Muscle of leg (tissue), 11 donors: ENCODE measurements around the gene AAK1. TPM values are rescaled to one million over a fixed set of nuclear protein-coding genes. Genes with fewer than 3 reads are reported as not detected.

Experiments
- DNase-seq: peaks from one replicate; pipeline ENCODE4 v3.0.0; 2013
- H3K27ac ChIP-seq: one replicate; pipeline ENCODE4 v1.5.1; 2013; ENCODE audit warnings: mild to moderate bottlenecking, low read length, control low read depth
- H3K27me3 ChIP-seq: one replicate; pipeline ENCODE4 v1.6.1; 2013; ENCODE audit warnings: low read length; ENCODE audit not compliant: control insufficient read depth, insufficient read depth
- H3K36me3 ChIP-seq: one replicate; pipeline ENCODE4 v1.6.1; 2013; ENCODE audit warnings: low read length; ENCODE audit not compliant: control insufficient read depth, insufficient read depth
- H3K4me1 ChIP-seq: one replicate; pipeline ENCODE4 v1.6.1; 2013; ENCODE audit warnings: low read length; ENCODE audit not compliant: control insufficient read depth, insufficient read depth
- H3K4me3 ChIP-seq: one replicate; pipeline ENCODE4 v1.5.1; 2013; ENCODE audit warnings: low read length, control low read depth
- H3K9me3 ChIP-seq: replicated peaks from 2 replicates; pipeline ENCODE4 v1.6.1; 2013; ENCODE audit warnings: low read depth, low read length; ENCODE audit not compliant: control insufficient read depth
- WGBS: methylation state at CpG from one replicate; pipeline ENCODE4 v1.1.5; 2013; ENCODE audit warnings: missing lambda C conversion rate; ENCODE audit not compliant: insufficient coverage; 5-methylcytosine and 5-hydroxymethylcytosine counted together
- polyA plus RNA-seq, 8 donors: library from polyadenylated mRNA; unstranded; fragments of 120-200 nt; gene quantifications; one replicate each; pipeline versions ENCODE4 v1.2.1 to v1.2.3, GENCODE V29; 2013; ENCODE audit warnings: inconsistent platforms in 1 of 8, low replicate concordance in 1 of 8; ENCODE audit not compliant: insufficient read length in 8 of 8, insufficient read depth in 1 of 8
- total RNA-seq: library from RNA; stranded (reverse); fragments of 120-200 nt; gene quantifications from one replicate; pipeline ENCODE4 v1.2.4, GENCODE V29; 2013

The AAK1 gene
- total and polyA plus RNA-seq, 9 donors, result 9.3 to 20.6 (median 14.4) TPM

- H3K9me3 ChIP-seq, result no peaks in the 10 kb centered on the region
- no peaks in the 10 kb centered on the region for H3K36me3 ChIP-seq
- no peak overlapping the region for H3K4me3 ChIP-seq
- peaks cover 5% of the 10 kb centered on the region for H3K4me1 ChIP-seq
- H3K27me3 ChIP-seq, result no peaks in the 10 kb centered on the region
- 63% methylated on average over 1 of the region's 1 CpG for WGBS
- no peak overlapping the region for H3K27ac ChIP-seq
- no peak for DNase-seq
Measured at GRCh38 chr2:69604836-69605235, 38.7 kb downstream of the AAK1 start.

DNA sequence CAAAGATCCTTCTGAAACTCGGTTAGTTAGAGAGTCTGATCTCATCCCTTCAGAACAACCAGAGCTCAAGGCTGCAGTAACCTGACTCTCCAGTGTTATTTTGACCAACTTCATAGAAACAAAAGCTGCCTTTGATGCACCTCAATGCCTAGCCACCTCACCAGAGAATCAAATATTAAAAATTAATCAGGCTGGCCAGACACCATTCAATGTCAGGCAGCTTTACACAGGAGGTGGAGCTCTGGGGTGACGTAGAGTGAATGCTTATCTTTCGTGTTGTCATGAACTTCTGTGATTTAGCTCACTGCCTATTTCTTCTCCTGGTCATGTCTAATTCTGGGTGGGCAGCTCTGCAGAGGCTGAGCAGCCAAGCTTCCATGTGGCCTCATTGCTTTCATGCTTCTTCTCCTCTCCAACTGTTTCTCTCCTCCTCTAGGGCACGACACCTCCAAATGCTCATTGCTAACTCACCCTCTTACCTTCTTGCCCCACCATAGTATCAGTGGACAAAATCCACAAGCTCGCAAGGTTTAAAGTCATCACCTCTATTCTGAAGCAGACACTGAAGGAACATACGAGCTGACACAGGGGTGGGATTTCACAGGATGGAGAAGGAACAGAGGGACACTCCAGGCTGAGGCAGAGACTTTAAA lies 39.4 kb downstream of the AAK1 start:
- H3K4me3 ChIP-seq, result no peak overlapping the region
- H3K9me3 ChIP-seq, result no peaks in the 10 kb centered on the region
- H3K4me1 ChIP-seq, result peaks cover 5% of the 10 kb centered on the region
- no peaks in the 10 kb centered on the region for H3K27me3 ChIP-seq
- no peak overlapping the region for H3K27ac ChIP-seq
- 69% methylated on average over 4 of the region's 6 CpGs for WGBS
- DNase-seq, result no peak
- H3K36me3 ChIP-seq, result no peaks in the 10 kb centered on the region

DNA sequence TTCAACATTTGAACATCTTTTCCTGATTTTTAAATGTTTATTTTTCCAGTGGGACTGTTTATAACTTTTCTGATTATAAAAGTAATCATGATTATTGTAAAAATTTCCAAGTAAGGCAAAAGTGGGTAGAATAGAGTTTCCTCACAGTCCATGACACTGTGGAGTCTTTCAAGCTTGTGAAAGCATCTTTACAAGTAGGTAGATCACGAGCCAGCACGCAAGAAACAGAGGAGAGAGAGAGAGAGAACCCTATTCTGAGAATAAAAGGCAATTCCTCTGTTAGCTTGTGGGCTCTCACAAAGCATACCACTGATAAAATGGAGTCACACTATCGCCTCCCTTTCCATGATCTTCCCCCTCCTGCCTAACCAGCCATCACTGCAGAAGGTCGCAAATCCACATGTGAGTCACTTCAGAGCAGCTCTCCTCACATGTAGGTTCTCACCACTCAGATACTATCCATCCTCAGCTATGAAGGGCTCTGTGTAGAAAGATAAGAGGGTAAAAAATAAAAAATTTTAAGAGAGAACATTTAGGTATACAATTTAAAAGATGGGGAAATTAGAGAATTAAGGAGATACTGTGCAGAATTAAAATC lies 40.3 kb downstream of the AAK1 start:
- H3K27ac ChIP-seq, result no peak overlapping the region

DNA sequence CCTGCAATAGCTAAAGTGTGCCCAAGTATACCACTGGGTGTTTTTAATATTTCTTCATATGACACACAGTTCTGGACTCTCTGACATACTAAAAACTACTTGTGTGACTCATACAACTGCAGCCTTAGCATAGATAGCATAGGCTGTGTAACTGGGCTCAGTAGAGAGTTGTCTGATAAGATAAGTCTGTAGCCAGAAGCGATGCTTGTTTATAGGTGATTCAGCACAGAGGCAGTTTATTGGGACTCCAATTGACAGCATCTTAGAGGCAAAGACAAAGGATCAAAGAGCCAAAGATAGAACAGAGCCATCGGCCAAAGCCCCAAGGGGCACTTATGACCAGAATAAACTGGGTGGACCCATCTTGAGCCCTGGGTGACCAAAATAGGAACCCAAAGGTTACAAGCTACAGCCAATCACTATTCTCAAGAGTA lies 42.3 kb downstream of the AAK1 start:
- Histone ChIP-seq H3K36me3 (no peaks in the 10 kb centered on the region), H3K4me1 (peaks cover 5% of the 10 kb centered on the region), H3K27me3 (no peaks in the 10 kb centered on the region), H3K4me3 (no peak overlapping the region), H3K9me3 (no peaks in the 10 kb centered on the region), H3K27ac (no peak overlapping the region)
- 57% methylated on average over 2 of the region's 2 CpGs for WGBS
- no peak for DNase-seq

More for the DNA sequence above, 40.3 kb downstream of the AAK1 start:
- no peaks in the 10 kb centered on the region for H3K9me3 ChIP-seq
- DNase-seq, result no peak
- no peak overlapping the region for H3K4me3 ChIP-seq
- peaks cover 5% of the 10 kb centered on the region for H3K4me1 ChIP-seq
- H3K27me3 ChIP-seq, result no peaks in the 10 kb centered on the region
- H3K36me3 ChIP-seq, result no peaks in the 10 kb centered on the region
- 100% methylated on average over 1 of the region's 4 CpGs for WGBS

- no peaks in the 10 kb centered on the region for H3K27me3 ChIP-seq
- no peak overlapping the region for H3K27ac ChIP-seq
- no peak for DNase-seq
- 95% methylated on average over 2 of the region's 4 CpGs for WGBS
- H3K4me3 ChIP-seq, result no peak overlapping the region
- H3K4me1 ChIP-seq, result peaks cover 5% of the 10 kb centered on the region
- no peaks in the 10 kb centered on the region for H3K9me3 ChIP-seq
- H3K36me3 ChIP-seq, result no peaks in the 10 kb centered on the region
Measured at GRCh38 chr2:69600425-69600824, 43.1 kb downstream of the AAK1 start.

DNA sequence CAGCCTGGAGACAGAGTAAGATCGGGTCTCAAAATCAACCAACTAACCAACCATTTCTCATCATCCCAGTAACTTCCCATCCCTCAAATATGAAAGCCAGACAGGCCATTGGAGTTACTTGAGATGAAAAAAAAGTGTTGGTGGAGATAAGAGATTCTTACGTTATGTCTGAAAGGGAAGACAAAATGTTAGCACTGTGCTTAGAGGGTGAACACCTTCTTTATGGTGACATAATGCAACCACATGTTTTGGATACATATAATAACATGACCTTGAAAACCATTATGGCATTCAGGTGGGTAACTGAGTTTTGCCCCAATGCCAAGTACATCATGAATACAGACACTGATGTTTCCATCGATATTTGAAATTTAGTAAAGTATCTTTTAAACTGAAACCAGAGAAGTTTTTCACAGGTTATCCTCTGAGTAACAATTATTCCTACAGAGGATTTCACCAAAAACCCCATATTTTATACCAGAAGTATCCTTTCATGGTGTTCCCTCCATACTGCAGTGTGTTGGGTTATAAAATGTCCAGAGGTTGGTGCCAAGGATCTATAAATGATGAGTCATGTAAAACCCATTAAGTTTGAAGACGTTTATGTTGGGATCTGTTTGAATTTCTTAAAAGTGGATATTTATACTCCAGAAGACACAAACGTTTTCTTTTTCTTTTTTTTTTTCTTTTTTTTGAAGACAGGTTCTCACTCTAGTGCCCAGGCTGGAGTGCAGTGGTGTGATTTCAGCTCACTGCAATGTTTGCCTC lies 45.5 kb downstream of the AAK1 start:
- Histone ChIP-seq H3K27me3 (no peaks in the 10 kb centered on the region), H3K36me3 (no peaks in the 10 kb centered on the region), H3K9me3 (no peaks in the 10 kb centered on the region), H3K27ac (no peak overlapping the region), H3K4me3 (no peak overlapping the region), H3K4me1 (no peaks in the 10 kb centered on the region)
- WGBS, result no CpG with 5 or more reads among the region's 5 CpGs
- DNase-seq, result no peak

DNA sequence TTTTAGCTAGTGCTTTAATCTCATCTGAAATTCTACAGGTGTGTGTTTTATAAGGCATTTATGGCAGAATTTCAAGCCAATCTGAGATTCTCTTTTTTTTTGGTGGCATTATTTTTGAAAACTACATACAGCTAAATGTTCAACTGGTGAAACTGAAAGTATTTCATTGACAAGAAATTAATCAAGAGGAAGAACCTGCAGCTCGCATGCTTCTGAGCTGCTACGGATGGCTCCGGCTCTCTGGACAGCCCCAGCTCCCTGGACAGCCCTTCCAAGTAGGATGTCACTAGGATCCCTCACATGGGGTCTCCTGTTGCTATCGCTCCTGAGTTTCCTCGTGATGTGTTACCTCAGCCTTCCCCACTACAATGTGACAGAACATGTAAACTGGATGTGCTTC lies 46.4 kb downstream of the AAK1 start:
- Histone ChIP-seq H3K27me3 (no peaks in the 10 kb centered on the region), H3K27ac (no peak overlapping the region), H3K4me1 (no peaks in the 10 kb centered on the region), H3K4me3 (no peak overlapping the region), H3K36me3 (no peaks in the 10 kb centered on the region), H3K9me3 (no peaks in the 10 kb centered on the region)
- DNase-seq, result no peak
- WGBS, result 100% methylated on average over 3 of the region's 5 CpGs

- Histone ChIP-seq H3K27ac (no peak overlapping the region), H3K36me3 (no peaks in the 10 kb centered on the region), H3K9me3 (no peaks in the 10 kb centered on the region), H3K4me1 (no peaks in the 10 kb centered on the region), H3K4me3 (no peak overlapping the region), H3K27me3 (no peaks in the 10 kb centered on the region)
- DNase-seq, result no peak
- no CpG with 5 or more reads among the region's 3 CpGs for WGBS
Measured at GRCh38 chr2:69594341-69594740, 49.2 kb downstream of the AAK1 start.

DNA sequence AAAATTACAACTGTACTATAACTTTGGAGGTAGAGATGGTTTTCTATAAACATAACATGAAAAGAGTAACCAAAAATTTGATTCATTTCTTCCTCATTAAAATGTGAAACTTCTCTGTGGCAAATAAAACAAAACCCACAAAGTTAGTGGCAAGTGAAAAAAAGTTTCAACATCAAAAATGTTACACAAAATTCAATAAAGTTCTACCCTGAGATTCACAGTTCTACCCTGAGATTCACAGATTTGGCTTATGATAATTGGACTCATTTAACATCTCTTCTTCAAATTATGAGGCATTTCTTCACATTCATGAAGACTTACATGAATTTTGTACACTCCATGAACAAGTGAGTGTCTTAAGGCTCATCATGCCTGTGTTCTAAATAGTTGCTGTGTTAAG lies 51.0 kb downstream of the AAK1 start:
- Histone ChIP-seq H3K4me3 (no peak overlapping the region), H3K9me3 (no peaks in the 10 kb centered on the region), H3K27me3 (no peaks in the 10 kb centered on the region), H3K36me3 (no peaks in the 10 kb centered on the region), H3K27ac (no peak overlapping the region), H3K4me1 (no peaks in the 10 kb centered on the region)
- DNase-seq, result no peak

DNA sequence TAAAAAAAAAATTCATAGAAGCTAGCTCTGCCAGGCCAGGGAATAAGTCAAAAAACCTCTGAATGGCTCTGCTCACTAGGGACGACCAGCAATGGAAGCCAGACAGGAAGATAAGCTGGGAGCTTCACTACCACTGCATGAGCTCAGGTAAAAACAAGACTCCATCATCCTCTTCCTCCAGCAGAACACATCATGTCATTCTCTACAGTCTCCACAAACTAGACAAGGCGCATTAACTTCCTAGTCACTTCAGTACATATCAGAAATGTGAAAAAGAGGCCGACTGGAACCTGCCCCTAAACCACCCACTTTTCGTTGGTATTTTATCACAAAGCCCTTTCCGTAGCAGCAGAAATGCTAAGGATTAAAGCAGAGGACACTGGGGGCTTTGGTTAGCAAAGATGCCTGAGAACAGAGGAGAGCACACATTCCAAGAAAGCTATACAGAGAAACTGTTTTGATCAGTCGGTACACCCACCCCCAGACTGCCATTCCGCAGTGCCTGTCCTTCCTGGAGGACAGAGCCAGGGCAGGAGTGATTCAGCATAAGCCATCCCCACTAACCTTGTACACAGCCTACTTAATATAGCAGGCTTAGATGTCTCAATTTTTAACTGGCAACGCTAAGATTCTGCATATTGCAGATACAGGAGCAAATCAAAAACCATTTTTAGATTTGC lies 53.4 kb downstream of the AAK1 start:
- Histone ChIP-seq H3K9me3 (no peaks in the 10 kb centered on the region), H3K27ac (no peak overlapping the region), H3K4me1 (no peaks in the 10 kb centered on the region), H3K4me3 (no peak overlapping the region), H3K36me3 (no peaks in the 10 kb centered on the region), H3K27me3 (no peaks in the 10 kb centered on the region)
- no peak for DNase-seq
- 85% methylated on average over 3 of the region's 8 CpGs for WGBS
